ENCODE measurements around the gene AOC2. TPM values are rescaled to one million over a fixed set of nuclear protein-coding genes. Genes with fewer than 3 reads are reported as not detected.

Gene AOC2
- total and polyA plus RNA-seq, 2 of the 13 experiments (the other 11 are each of a cell fraction or from before 2014, with no cell fraction given): 1.2 to 3.3 TPM

- TF ChIP-seq, protein P1, sequence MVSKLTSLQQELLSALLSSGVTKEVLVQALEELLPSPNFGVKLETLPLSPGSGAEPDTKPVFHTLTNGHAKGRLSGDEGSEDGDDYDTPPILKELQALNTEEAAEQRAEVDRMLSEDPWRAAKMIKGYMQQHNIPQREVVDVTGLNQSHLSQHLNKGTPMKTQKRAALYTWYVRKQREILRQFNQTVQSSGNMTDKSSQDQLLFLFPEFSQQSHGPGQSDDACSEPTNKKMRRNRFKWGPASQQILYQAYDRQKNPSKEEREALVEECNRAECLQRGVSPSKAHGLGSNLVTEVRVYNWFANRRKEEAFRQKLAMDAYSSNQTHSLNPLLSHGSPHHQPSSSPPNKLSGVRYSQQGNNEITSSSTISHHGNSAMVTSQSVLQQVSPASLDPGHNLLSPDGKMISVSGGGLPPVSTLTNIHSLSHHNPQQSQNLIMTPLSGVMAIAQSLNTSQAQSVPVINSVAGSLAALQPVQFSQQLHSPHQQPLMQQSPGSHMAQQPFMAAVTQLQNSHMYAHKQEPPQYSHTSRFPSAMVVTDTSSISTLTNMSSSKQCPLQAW (CRISPR knock-in tag; IDR thresholded peaks at IDR 0.05): peak; percentile 77
- TF ChIP-seq YEATS2 (CRISPR knock-in tag; IDR thresholded peaks at IDR 0.05; ENCODE audit: borderline replicate concordance) (no peak), ARID2 (CRISPR knock-in tag; IDR thresholded peaks at IDR 0.05; ENCODE audit: borderline replicate concordance) (no peak), ZSCAN20 (CRISPR knock-in tag; IDR thresholded peaks at IDR 0.05; ENCODE audit: borderline replicate concordance) (0 out of 2 replicates have a peak, but pooled peaks have one; percentile 40), ZNF615 (CRISPR knock-in tag; IDR thresholded peaks at IDR 0.05; ENCODE audit: borderline replicate concordance) (no peak), THAP7 (CRISPR knock-in tag; IDR thresholded peaks at IDR 0.05) (no peak), ZNF337 (CRISPR knock-in tag; IDR thresholded peaks at IDR 0.05; ENCODE audit: borderline replicate concordance, low read depth) (no peak), ATF5 (CRISPR knock-in tag; IDR thresholded peaks at IDR 0.05; ENCODE audit: low read depth) (no peak), SMC3 (IDR thresholded peaks at IDR 0.05; ENCODE audit: low read length) (peak; percentile 100), NRL (CRISPR knock-in tag; IDR thresholded peaks at IDR 0.05; ENCODE audit: borderline replicate concordance) (no peak), AHDC1 (CRISPR knock-in tag; IDR thresholded peaks at IDR 0.05; ENCODE audit: borderline replicate concordance) (no peak), ZNF276 (CRISPR knock-in tag; IDR thresholded peaks at IDR 0.05; ENCODE audit: low read depth) (no peak)
- TF ChIP-seq, protein P2, sequence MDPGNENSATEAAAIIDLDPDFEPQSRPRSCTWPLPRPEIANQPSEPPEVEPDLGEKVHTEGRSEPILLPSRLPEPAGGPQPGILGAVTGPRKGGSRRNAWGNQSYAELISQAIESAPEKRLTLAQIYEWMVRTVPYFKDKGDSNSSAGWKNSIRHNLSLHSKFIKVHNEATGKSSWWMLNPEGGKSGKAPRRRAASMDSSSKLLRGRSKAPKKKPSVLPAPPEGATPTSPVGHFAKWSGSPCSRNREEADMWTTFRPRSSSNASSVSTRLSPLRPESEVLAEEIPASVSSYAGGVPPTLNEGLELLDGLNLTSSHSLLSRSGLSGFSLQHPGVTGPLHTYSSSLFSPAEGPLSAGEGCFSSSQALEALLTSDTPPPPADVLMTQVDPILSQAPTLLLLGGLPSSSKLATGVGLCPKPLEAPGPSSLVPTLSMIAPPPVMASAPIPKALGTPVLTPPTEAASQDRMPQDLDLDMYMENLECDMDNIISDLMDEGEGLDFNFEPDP (CRISPR knock-in tag; conservative IDR thresholded peaks at IDR 0.05): no peak
Observed at GRCh38 chr17:42843358-42843934, 934 bp upstream of the AOC2 start (continued).

Data from HepG2 (cell line).